Prostate gland (tissue), 2 donors: ENCODE results near the gene GPR137.

Source experiments
- POLR2A ChIP-seq: fragments of 450-650 bp; IDR thresholded peaks from one replicate; pipeline ENCODE4 v1.6.1; 2016; ENCODE audit warnings: antibody characterized with exemption, mild to moderate bottlenecking
- TF ChIP-seq, protein P1 (sequence below), 4 experiments: fragments of 200-600 bp in 2 of 4; fragments of 450-650 bp in 2 of 4; sonication (generic) in 2 of 4; IDR thresholded peaks; 1 replicate in 3 of 4; 2 replicates in 1 of 4; pipeline ENCODE4 v1.5.1; 2016 to 2019; ENCODE audit warnings: antibody characterized with exemption in 4 of 4, mild to moderate bottlenecking in 2 of 4, moderate library complexity in 2 of 4

DNA sequence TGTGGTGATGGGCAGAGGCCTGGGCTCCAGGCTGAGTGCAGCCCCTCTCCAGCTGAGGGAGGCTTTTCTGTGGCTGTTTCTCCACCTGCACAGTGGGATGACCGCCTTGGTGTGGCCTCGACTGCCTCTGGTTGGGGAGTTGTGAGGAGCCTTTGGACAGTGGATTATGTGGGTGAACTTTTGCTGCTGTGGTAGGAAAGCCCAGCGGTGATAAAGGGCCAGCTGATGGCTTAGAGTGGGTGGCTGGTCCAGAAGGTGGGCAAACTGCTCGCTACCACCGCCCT lies 18.3 kb downstream of the GPR137 start:
- TF ChIP-seq, protein P1, sequence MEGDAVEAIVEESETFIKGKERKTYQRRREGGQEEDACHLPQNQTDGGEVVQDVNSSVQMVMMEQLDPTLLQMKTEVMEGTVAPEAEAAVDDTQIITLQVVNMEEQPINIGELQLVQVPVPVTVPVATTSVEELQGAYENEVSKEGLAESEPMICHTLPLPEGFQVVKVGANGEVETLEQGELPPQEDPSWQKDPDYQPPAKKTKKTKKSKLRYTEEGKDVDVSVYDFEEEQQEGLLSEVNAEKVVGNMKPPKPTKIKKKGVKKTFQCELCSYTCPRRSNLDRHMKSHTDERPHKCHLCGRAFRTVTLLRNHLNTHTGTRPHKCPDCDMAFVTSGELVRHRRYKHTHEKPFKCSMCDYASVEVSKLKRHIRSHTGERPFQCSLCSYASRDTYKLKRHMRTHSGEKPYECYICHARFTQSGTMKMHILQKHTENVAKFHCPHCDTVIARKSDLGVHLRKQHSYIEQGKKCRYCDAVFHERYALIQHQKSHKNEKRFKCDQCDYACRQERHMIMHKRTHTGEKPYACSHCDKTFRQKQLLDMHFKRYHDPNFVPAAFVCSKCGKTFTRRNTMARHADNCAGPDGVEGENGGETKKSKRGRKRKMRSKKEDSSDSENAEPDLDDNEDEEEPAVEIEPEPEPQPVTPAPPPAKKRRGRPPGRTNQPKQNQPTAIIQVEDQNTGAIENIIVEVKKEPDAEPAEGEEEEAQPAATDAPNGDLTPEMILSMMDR (IDR thresholded peaks at IDR 0.05): no peak
- TF ChIP-seq POLR2A: no peak
